ENCODE measurements around the gene VAV1.
"Not testable (repeated sequence)": the region's sequence is repeated elsewhere in the genome, so short reads cannot be mapped to it uniquely, and the experiment has no call there.

VAV1 gene

GRCh38 chr19:6822311-6822670, 49.8 kb downstream of the VAV1 start:
- DNase-seq, result no peak

GRCh38 chr19:6825076-6825774, 52.7 kb downstream of the VAV1 start:
- no peak for DNase-seq

GRCh38 chr19:6826281-6826920, 53.9 kb downstream of the VAV1 start:
- DNase-seq, result no peak

DNA sequence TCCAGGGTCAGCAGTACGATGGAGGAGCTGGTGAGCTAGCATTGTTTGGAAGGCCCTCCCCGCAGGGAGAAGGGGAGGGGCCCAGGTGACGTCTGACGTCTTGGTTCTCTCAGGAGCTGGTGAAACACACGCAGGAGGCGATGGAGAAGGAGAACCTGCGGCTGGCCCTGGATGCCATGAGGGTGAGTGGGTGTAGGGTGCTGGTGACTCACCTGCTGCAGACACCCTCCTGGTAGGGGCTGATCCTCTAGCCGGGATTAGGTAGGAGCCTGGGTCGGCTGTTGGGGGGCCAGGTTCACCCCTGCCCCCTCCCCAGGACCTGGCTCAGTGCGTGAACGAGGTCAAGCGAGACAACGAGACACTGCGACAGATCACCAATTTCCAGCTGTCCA, 55.8 kb downstream of the VAV1 start:
- no peak for DNase-seq

DNA sequence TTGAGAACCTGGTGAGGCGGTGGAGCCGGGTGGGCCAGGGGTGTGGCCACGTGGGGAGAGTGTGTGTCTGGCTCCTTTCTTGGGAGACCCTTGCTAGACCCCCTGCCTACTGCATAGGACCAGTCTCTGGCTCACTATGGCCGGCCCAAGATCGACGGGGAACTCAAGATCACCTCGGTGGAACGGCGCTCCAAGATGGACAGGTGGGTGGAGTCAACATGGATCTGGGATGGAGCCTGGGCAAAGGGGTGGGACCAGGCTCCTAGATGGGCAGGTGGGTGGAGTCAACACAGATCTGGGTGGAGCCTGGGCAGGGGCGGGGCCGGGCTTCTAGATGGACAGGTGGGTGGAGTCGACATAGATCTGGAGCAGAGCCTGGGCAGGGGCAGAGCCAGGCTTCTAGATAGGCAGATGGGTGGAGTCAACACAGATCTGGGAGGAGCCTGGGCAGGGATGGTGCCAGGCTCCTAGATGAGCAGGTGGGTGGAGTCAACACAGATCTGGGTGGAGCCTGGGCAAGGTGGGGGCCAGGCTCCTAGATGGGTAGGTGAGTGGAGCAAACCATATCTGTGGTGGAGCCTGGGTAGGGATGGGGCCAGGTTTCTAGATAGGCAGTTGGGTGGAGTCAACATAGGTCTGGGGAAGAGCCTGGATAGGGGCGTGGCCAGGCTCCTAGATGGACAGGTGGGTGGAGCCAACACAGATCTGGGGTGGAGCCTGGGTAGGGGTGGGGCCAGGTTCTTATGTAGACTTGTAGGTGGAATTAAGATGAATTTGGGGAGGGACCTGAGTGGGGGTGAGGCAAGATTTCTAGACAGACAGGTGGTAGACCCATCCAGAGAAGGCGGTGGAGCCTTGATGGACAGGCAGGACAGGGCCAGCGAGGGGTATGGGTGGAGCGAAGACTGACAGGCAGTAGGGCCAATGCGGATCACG, 56.5 kb downstream of the VAV1 start:
- DNase-seq, result peak; percentile 12

DNA sequence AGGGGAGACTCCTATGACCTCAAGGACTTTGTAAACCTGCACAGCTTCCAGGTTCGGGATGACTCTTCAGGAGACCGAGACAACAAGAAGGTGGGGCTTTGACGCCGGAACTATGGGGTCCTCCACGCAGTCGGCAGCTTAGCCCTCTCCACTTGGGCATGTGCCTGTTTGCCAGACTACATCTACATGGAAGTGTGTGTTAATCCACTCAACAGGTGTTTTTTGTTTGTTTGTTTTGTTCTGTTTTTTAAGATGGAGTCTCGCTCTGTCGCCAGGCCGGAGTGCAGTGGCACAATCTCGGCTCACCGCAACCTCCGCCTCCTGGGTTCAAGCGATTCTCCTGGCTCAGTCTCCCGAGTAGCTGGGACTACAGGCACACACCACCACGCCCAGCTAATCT, 57.3 kb downstream of the VAV1 start:
- not testable (repeated sequence) for DNase-seq

- DNase-seq, result not testable (repeated sequence)
These were observed 58.6 kb downstream of the VAV1 start for GRCh38 chr19:6831084-6831483.

- no peak for DNase-seq
These were observed 59.9 kb downstream of the VAV1 start for GRCh38 chr19:6832412-6832811.

DNA sequence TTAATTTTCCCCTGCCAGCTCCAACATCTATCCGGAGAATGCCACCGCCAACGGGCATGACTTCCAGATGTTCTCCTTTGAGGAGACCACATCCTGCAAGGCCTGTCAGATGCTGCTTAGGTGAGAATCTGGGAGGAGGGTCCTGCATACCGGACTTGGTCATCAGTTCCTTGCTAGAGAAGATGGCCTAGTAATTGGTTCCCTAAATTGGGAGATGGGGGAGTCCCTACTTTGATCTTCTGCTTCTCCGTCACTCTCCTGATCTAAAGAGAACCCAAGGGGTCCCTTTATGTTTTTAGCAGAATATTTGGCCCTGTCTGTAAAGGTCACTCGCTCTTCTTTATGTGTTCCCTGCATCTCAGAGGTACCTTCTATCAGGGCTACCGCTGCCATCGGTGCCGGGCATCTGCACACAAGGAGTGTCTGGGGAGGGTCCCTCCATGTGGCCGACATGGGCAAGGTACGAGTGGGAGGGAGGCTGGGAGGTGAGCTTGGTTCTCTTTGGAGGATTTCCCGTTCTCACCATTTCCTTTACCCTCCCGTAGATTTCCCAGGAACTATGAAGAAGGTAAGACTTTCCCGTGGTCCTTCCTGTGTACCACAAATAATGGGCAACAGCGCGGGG, 60.8 kb downstream of the VAV1 start:
- DNase-seq, result no peak

- DNase-seq, result no peak
These were observed 61.9 kb downstream of the VAV1 start for GRCh38 chr19:6834433-6834832.

GRCh38 chr19:6835501-6835900, 63.0 kb downstream of the VAV1 start:
- DNase-seq, result no peak

DNA sequence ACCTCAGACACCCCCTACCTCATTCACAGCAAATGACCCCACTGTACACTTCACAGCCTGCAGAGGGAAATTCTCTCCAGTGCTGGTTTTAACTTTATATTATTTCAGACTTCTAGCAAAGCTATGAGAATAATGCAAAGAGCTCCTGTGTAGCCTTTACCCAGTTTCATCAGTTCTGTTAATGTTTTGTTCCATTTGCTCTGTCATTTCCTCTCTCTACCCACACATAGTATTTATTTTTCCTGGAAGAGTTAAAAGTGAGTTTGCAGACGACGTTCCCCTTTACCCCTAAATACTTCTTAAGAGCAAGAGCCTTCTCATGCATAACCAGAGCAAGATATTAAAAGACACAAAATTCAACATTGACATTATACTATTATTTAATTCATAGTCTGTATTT, 65.0 kb downstream of the VAV1 start:
- DNase-seq, result no peak

GRCh38 chr19:6838062-6838655, 65.7 kb downstream of the VAV1 start:
- DNase-seq, result no peak

DNA sequence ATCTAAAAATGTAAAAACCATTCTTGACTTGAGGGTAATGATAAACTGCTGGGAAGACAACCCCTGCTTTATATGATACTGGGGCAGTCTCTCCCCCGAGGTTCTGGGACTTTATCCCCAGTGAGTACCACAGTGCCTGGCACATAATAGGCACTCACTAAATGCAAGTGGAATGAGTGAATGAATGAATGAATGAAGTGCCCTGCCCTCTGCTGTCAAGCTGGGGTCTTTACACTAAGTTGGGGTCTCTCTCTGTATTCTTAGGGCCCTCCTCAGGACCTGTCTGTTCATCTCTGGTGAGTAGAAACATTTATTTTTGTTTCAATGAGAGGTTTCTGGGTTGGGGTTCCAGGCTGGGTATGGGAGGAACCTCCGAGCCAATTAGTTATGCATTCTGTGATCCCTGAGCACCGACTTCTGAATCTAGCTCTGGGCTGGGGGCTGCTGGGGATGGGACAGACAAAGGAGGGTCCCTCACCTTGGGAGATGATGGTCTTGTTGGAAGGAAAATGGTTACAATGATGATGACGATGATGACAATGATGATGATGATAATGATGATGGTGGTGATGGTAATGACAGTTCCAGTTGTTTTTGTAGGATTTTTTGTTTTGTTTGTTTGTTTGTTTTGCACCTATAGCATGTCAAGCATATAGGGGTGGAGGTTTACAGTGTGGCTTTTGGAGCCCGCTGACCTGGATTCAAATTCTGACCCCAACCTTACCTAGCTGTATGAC, 70.5 kb downstream of the VAV1 start:
- DNase-seq, result no peak

DNA sequence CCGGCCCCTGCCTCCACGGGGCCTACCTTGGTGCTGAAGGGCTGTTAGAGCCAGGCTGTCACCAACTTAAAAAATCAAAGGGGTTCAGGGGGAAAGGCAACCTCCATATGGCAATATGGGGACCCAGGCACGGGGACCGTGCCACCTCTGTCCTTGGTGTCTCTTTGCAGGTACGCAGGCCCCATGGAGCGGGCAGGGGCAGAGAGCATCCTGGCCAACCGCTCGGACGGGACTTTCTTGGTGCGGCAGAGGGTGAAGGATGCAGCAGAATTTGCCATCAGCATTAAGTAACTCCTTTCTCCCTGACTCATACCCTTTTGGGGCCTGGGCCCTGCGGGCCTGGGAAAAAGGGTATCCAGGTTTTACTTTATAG, 75.3 kb downstream of the VAV1 start:
- no peak for DNase-seq

GRCh38 chr19:6848986-6849385, 76.5 kb downstream of the VAV1 start:
- DNase-seq, result no peak

- no peak for DNase-seq
These were observed 77.4 kb downstream of the VAV1 start for GRCh38 chr19:6849876-6850275.

GRCh38 chr19:6851359-6851758, 78.9 kb downstream of the VAV1 start:
- DNase-seq, result no peak

- DNase-seq, result no peak
These were observed 79.5 kb downstream of the VAV1 start for GRCh38 chr19:6852001-6852400.

DNA sequence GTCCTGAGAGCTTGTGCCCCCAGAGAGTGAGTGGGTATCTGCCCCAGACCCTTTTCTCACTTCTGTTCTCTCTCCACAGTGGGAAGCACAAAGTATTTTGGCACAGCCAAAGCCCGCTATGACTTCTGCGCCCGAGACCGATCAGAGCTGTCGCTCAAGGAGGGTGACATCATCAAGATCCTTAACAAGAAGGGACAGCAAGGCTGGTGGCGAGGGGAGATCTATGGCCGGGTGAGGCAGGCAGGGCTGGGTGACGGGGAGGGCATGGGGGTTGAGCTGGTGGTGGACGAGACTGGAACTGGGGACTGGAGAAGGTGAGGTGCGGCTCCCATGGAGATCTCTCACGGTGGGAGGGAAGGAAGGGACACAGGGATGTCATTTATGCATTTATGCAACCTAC, 81.4 kb downstream of the VAV1 start:
- no peak for DNase-seq

DNA sequence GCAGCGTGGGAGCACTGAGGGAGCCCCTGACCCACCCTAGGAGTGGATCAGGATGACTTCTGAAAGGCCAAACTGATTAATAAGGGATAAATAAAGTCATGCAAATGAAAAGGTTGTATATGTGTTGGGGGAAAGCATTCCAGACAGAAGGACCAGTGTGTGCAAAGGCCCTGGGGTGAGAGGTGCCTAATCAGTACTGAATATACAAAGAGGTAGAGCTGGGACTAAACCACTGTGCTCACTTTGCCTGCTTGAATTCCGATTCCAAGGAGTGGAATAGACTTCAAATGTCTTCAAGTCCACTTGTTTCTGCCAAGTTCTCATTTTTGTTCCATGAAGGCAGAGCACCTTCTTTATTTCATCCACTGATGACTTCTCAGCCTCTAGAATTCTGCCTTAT, 82.2 kb downstream of the VAV1 start:
- no peak for DNase-seq

GRCh38 chr19:6856749-6857372, 84.4 kb downstream of the VAV1 start:
- no peak for DNase-seq

All from NK-92 treated with Interleukin-12 subunit alpha and Interleukin-12 subunit beta, amount 100 ng/mL, for 24 hours (cell line).